ENCODE data around the gene YEATS2.

Gene YEATS2

GRCh38 chr3:183800243-183800863, 102.8 kb downstream of the YEATS2 start:
- TF ChIP-seq, protein P1, sequence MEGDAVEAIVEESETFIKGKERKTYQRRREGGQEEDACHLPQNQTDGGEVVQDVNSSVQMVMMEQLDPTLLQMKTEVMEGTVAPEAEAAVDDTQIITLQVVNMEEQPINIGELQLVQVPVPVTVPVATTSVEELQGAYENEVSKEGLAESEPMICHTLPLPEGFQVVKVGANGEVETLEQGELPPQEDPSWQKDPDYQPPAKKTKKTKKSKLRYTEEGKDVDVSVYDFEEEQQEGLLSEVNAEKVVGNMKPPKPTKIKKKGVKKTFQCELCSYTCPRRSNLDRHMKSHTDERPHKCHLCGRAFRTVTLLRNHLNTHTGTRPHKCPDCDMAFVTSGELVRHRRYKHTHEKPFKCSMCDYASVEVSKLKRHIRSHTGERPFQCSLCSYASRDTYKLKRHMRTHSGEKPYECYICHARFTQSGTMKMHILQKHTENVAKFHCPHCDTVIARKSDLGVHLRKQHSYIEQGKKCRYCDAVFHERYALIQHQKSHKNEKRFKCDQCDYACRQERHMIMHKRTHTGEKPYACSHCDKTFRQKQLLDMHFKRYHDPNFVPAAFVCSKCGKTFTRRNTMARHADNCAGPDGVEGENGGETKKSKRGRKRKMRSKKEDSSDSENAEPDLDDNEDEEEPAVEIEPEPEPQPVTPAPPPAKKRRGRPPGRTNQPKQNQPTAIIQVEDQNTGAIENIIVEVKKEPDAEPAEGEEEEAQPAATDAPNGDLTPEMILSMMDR (conservative IDR thresholded peaks at IDR 0.05; ENCODE audit: low read length): no peak
- no peak for DNase-seq (ENCODE audit: low read depth)

DNA sequence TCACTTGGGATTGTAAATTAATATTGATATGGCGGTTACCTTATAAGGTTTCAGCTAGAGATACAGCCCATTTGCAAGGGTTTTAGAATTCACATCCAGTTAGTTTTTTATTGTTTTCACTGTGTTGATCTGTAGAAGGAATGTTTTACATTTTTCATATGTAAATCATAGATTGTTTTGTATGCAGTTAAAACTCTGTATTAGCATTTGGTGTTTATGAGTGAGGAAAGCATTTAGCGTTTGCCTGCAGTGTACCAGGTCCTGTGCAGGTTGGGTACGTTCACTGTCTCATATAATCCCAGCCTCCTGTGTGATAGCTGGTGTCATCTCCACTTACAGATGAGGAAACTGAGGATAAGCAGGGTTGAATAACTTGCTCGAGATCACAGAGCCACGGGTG, 104.0 kb downstream of the YEATS2 start:
- no peak overlapping the region for H3K4me3 ChIP-seq (ENCODE audit: low read length)
- TF ChIP-seq, protein P1 (conservative IDR thresholded peaks at IDR 0.05; ENCODE audit: low read length): no peak
- no peak for DNase-seq (ENCODE audit: low read depth)

More at GRCh38 chr3:183800243-183800863, 102.8 kb downstream of the YEATS2 start:
- no peak overlapping the region for H3K4me3 ChIP-seq (ENCODE audit: low read length)

DNA sequence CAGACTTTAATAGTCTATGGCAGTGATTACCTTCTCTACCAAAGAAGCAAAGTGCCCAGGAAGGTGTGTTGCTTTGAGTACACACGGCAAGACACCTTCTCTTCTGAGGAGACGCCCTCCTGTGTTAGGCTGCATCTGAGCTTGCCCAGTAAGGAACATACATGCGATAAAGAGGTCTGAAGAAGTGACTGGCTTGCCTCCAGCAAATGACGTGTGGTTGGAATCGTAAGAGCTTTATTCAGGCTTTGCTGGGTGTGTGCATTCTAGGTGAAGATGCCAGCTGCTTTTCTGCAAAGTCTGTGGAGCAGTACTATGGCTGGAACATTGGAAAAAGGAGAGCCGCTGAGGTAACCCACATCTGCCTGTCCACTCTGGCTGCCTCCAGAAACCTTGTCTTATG, 105.4 kb downstream of the YEATS2 start:
- no peak for DNase-seq (ENCODE audit: low read depth)
- TF ChIP-seq, protein P1 (conservative IDR thresholded peaks at IDR 0.05; ENCODE audit: low read length): no peak
- H3K4me3 ChIP-seq (ENCODE audit: low read length): no peak overlapping the region

GRCh38 chr3:183807209-183807728, 109.7 kb downstream of the YEATS2 start:
- TF ChIP-seq, protein P1 (conservative IDR thresholded peaks at IDR 0.05; ENCODE audit: low read length): no peak
- H3K4me3 ChIP-seq (ENCODE audit: low read length): no peak overlapping the region
- DNase-seq (ENCODE audit: low read depth): no peak

DNA sequence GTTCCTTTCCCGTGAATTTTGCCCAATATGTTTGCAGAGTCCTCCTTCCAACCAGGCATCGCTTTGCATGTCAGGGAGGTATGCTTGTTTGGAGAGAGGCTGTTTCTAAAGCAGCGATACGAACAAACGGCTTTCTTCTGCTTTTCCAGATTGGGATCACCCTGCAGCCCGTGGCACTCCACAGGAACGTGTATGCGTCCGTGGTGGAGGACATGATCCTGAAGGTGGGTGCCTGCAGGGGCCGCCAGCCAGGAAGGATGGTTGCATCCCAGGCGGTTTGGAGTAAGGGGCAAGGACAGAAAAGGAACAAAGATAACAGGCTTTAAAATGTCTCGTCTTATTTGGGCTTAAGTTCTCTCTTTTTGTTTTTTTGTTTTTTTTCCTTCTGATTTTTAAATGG, 110.3 kb downstream of the YEATS2 start:
- H3K4me3 ChIP-seq (ENCODE audit: low read length): no peak overlapping the region
- TF ChIP-seq, protein P1 (conservative IDR thresholded peaks at IDR 0.05; ENCODE audit: low read length): no peak
- no peak for DNase-seq (ENCODE audit: low read depth)

DNA sequence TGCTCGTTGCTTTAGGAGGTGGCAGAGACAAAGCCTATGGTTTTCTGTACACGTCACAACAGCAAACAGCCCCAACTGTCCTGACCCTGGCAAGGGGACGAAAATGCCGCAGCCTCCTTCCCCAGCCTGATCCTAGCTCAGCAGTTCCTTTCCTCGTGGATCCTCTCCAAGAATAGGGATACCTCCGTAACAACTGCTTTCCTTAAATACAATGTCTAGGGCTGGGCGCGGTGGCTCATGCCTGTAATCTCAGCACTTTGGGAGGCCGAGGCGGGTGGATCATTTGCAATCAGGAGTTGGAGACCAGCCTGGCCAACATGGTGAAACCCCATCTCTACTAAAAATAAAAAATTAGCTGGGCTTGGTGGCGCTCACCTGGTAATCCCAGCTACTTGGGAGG, 110.8 kb downstream of the YEATS2 start:
- H3K4me3 ChIP-seq (ENCODE audit: low read length): no peak overlapping the region
- TF ChIP-seq, protein P1 (conservative IDR thresholded peaks at IDR 0.05; ENCODE audit: low read length): no peak
- no peak for DNase-seq (ENCODE audit: low read depth)

- DNase-seq (ENCODE audit: low read depth): no peak
- no peak overlapping the region for H3K4me3 ChIP-seq (ENCODE audit: low read length)
- TF ChIP-seq, protein P1 (conservative IDR thresholded peaks at IDR 0.05; ENCODE audit: low read length): no peak
Observed at GRCh38 chr3:183809270-183809669, 111.7 kb downstream of the YEATS2 start.
